ENCODE data around the gene MOV10. TPM values are rescaled to one million over a fixed set of nuclear protein-coding genes. Genes with fewer than 3 reads are reported as not detected.

The MOV10 gene
- total RNA-seq, 1 donor from 2014 or later: 3.7 TPM

Small RNAs within 50 kb of the gene (small RNA-seq; reads per million reads assigned to genes)
- gene RNU7-70P (ENCODE audit: low replicate concordance): not detected

Other genes with a start within 250 kb of the MOV10 start
- 1.5 TPM for gene WNT2B, start 165.7 kb upstream of the MOV10 start, total RNA-seq
- gene ST7L, start 55.5 kb upstream of the MOV10 start, total RNA-seq: 26.1 TPM
- 66.4 TPM for gene CAPZA1, start 54.8 kb upstream of the MOV10 start, total RNA-seq
- gene RHOC, start 32.5 kb downstream of the MOV10 start, total RNA-seq: 26.3 TPM
- gene PPM1J, start 40.7 kb downstream of the MOV10 start, total RNA-seq: 4.9 TPM